ENCODE results near the gene GSTA2.
"Not testable (repeated sequence)": the region's sequence is repeated elsewhere in the genome, so short reads cannot be mapped to it uniquely, and the experiment has no call there.

Gene GSTA2

DNA sequence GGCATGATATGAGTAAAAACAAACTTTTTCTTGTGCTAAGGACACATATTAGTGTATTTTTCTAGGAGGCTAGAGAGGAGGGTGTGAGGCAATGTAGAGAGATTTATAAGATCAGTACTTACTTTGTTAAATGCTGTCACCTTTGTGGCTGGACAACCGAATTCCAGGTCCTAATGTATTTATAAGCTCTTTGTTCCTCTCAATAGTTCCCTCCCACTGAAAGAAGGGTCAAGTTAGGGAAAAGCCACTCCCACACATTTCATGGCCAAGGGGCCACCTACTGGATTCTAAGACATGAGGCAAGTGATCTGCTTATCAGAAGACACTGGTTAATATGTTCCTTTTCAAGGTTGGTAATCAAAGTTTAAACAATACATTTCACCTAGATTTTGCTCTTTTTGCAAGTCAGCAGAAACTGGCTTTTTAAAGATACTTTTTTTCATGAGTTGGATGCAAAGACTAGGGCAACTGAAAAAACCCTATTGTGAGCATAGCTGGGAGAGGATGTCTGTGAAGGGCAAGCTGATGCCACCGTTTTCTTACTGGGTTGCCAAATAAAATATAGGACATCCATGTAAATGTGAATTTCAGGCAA lies at the start of gene GSTA2:
GSTA2 (minus strand) TSS at position 154 of the 595 bp plus-strand sequence. CDS start 5,528 bp downstream, outside the sequence.
- H3K4me1 Mint-ChIP-seq (ENCODE audit: low read depth); H3K27ac Mint-ChIP-seq; H3K4me3 Mint-ChIP-seq; H3K36me3 Mint-ChIP-seq; H3K9me3 Mint-ChIP-seq (ENCODE audit: low read depth); H3K27me3 Mint-ChIP-seq: not testable (repeated sequence)

DNA sequence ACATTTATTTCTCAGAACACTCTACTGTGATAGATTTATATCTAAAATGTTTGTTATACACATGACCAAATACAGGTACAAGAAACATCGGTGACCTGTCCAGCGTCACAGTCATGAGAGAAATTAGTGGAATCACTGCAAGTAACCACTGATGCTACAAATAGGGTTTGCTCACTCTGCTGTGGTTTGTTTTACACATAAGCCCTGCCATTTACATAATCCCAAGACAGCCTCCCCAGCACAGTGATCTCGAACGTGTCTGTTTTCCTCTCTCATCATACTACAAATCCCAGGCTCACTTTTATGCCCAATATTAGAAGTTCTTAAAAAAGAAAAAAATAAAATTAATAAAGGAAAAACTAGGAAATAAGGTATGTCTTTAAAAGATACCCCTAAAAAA lies 46.5 kb upstream of the GSTA2 start:
- not testable (repeated sequence) for H3K36me3 Mint-ChIP-seq; H3K9me3 Mint-ChIP-seq (ENCODE audit: low read depth); H3K27me3 Mint-ChIP-seq; H3K4me3 Mint-ChIP-seq; H3K27ac Mint-ChIP-seq; H3K4me1 Mint-ChIP-seq (ENCODE audit: low read depth)

DNA sequence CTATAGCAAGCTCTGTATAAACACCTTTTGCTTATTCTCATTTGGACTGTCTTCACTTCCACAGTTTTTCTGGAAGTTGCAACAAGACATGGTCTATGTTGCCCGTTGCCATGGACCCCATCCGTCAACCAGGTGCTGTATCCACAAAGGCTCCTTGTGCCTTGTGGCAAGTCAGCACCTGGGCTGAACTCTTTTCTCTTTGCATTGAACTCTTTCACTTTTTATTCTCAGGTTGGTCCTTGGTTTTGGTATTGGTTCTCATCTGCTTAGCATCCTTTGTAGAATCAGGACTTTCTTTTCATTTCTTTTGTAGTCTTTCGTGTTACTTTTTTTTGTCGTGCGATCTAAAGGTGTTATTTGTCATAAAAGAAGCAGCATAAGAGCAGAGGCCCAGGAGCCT lies 45.4 kb upstream of the GSTA2 start:
- Mint-ChIP-seq H3K9me3 (ENCODE audit: low read depth) (no peaks in the 10 kb centered on the region), H3K36me3 (no peaks in the 10 kb centered on the region), H3K4me3 (no peak overlapping the region), H3K27me3 (peaks cover 7% of the 10 kb centered on the region), H3K27ac (no peak overlapping the region), H3K4me1 (ENCODE audit: low read depth) (no peaks in the 10 kb centered on the region)

- not testable (repeated sequence) for H3K36me3 Mint-ChIP-seq; H3K4me3 Mint-ChIP-seq; H3K9me3 Mint-ChIP-seq (ENCODE audit: low read depth); H3K27me3 Mint-ChIP-seq; H3K27ac Mint-ChIP-seq; H3K4me1 Mint-ChIP-seq (ENCODE audit: low read depth)
Measured at GRCh38 chr6:52803668-52804255, 40.5 kb upstream of the GSTA2 start, which contains the start of gene GSTA1. TSS of gene GSTA1 (minus strand) at chr6:52803816. CDS start at chr6:52799267, 4,549 bp downstream.

- Mint-ChIP-seq H3K36me3 (no peaks in the 10 kb centered on the region), H3K27ac (no peak overlapping the region), H3K4me1 (ENCODE audit: low read depth) (no peaks in the 10 kb centered on the region), H3K27me3 (peaks cover 7% of the 10 kb centered on the region), H3K9me3 (ENCODE audit: low read depth) (no peaks in the 10 kb centered on the region), H3K4me3 (no peak overlapping the region)
Measured at GRCh38 chr6:52802806-52803205, 39.5 kb upstream of the GSTA2 start.

DNA sequence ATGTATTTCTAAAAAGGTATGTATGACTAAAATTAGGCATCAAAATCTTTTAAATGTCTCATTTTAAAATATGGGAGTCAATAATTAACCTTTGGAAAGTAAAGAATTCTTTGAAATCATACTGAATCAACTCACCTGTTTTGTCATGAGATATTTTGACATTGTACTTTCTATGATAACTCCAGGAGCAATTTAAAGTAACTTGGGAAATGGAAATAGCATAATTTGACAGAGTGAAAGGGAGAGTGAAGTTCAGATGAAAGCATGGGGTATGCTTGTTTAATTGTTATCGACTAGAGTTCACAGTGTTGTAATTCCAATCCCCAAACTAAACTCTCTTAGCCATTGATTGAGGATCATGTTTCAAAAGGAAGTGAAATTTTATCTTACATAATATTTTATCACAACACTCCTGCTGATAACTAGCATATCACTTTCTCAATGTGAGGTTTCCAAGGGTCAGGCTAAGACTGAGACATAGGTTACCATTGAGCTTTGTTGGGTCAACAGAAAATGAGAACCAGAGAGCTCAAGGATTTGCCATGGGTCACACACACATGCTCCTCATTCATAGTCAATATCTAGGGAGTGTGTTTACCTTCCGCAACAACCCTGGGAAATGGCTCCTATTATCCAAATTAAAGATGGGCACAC lies 38.0 kb upstream of the GSTA2 start:
- no peaks in the 10 kb centered on the region for H3K9me3 Mint-ChIP-seq (ENCODE audit: low read depth)

DNA sequence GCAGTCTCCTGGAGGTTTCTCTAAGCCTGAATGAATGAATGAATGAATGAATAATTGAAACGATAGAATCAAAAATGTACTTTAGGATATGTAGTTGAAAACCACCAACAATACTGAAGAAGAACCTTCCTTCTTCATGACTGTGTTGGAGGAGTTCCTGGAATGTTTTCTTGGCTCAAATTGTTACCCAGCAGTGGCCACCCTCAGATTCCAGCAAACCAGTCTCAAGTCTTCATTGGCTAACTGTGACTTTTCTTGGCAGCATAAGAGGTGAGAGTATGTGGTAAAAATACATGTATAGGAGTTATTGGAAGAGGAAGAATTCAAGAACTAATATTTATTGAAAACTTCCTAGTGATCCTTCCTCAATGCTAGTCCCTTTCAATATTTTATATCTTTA lies 36.0 kb upstream of the GSTA2 start:
- H3K4me3 Mint-ChIP-seq; H3K4me1 Mint-ChIP-seq (ENCODE audit: low read depth); H3K27ac Mint-ChIP-seq; H3K36me3 Mint-ChIP-seq; H3K9me3 Mint-ChIP-seq (ENCODE audit: low read depth): not testable (repeated sequence)
- H3K27me3 Mint-ChIP-seq = peaks cover 11% of the 10 kb centered on the region

More for the DNA sequence above, 38.0 kb upstream of the GSTA2 start:
- Mint-ChIP-seq H3K36me3 (no peaks in the 10 kb centered on the region), H3K4me3 (no peak overlapping the region), H3K27ac (no peak overlapping the region), H3K27me3 (peaks cover 10% of the 10 kb centered on the region), H3K4me1 (ENCODE audit: low read depth) (no peaks in the 10 kb centered on the region)

DNA sequence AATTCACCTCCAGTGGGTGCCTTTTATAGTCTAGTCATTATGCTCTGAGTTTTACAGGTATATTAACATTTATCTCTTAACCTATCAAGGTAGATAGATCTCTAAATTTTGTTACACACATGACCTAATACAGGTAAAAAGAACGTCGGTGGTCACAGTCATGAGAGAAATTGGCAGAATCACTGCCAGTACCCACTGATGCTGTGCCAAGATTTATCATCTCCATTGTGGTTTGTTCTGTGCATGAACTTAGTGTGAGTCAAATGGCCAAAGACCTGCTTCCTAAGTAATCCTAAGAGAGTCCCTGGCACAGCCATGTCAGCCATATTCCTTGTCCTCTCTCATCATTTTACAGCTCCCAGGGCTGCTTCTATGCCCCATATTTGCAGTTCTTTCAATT lies 31.1 kb upstream of the GSTA2 start:
- H3K4me1 Mint-ChIP-seq (ENCODE audit: low read depth); H3K9me3 Mint-ChIP-seq (ENCODE audit: low read depth); H3K36me3 Mint-ChIP-seq; H3K4me3 Mint-ChIP-seq; H3K27me3 Mint-ChIP-seq; H3K27ac Mint-ChIP-seq: not testable (repeated sequence)

DNA sequence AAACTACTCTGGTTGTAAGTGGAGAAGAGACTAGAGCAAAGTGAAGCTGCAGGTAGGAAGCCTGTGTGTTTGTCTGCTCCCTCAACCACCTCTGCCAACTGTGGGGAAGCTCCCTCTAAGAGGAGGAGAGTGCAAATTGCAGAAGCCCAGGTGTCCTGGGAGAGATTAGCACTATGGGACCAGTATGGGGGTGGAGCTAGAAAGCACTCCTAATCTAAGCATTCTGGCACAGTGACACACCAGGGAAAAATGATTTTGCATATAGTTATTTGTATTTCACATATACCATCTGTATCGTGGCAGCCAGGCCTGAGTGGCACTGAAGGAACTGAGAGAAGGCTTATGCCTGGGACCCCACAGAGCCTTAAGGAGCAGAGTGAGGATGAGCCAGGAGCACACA lies 27.6 kb upstream of the GSTA2 start:
- H3K36me3 Mint-ChIP-seq = no peaks in the 10 kb centered on the region
- no peaks in the 10 kb centered on the region for H3K4me1 Mint-ChIP-seq (ENCODE audit: low read depth)
- H3K4me3 Mint-ChIP-seq = no peak overlapping the region
- peaks cover 2% of the 10 kb centered on the region for H3K27me3 Mint-ChIP-seq
- H3K9me3 Mint-ChIP-seq (ENCODE audit: low read depth) = no peaks in the 10 kb centered on the region
- no peak overlapping the region for H3K27ac Mint-ChIP-seq

GRCh38 chr6:52789658-52790057 lies 26.4 kb upstream of the GSTA2 start:
- not testable (repeated sequence) for H3K9me3 Mint-ChIP-seq (ENCODE audit: low read depth); H3K36me3 Mint-ChIP-seq; H3K27me3 Mint-ChIP-seq; H3K27ac Mint-ChIP-seq; H3K4me3 Mint-ChIP-seq; H3K4me1 Mint-ChIP-seq (ENCODE audit: low read depth)

DNA sequence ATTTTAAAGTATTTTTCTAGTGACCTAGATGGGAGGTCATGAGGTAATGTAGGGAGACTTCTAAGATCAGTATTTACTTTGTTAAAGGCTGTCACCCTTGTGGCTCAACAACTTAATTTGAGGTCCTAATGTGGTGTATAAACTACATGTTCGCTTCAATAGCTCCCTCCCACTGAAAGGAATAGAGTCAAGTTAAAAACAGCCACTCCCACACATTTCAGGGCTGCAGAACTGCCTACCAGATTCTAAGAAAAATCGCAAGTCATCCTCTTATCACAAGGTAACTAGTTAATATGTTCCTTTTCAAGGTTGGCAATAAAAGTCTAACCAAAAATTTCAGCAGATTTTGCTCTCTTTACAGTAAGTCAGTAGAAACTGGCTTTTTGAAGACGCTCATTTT lies 25.2 kb upstream of the GSTA2 start:
- no peaks in the 10 kb centered on the region for H3K4me1 Mint-ChIP-seq (ENCODE audit: low read depth)
- H3K4me3 Mint-ChIP-seq = no peak overlapping the region
- H3K9me3 Mint-ChIP-seq (ENCODE audit: low read depth) = no peaks in the 10 kb centered on the region
- no peaks in the 10 kb centered on the region for H3K27me3 Mint-ChIP-seq
- H3K27ac Mint-ChIP-seq = no peak overlapping the region
- no peaks in the 10 kb centered on the region for H3K36me3 Mint-ChIP-seq

- no peaks in the 10 kb centered on the region for H3K4me1 Mint-ChIP-seq (ENCODE audit: low read depth)
- H3K27me3 Mint-ChIP-seq = no peaks in the 10 kb centered on the region
- H3K9me3 Mint-ChIP-seq (ENCODE audit: low read depth) = no peaks in the 10 kb centered on the region
- H3K27ac Mint-ChIP-seq = no peak overlapping the region
- no peaks in the 10 kb centered on the region for H3K36me3 Mint-ChIP-seq
- H3K4me3 Mint-ChIP-seq = no peak overlapping the region
Measured at GRCh38 chr6:52787917-52788316, 24.6 kb upstream of the GSTA2 start.

GRCh38 chr6:52786249-52786956 lies 23.1 kb upstream of the GSTA2 start:
- Mint-ChIP-seq H3K36me3 (no peaks in the 10 kb centered on the region), H3K4me3 (no peak overlapping the region), H3K4me1 (ENCODE audit: low read depth) (no peaks in the 10 kb centered on the region), H3K9me3 (ENCODE audit: low read depth) (no peaks in the 10 kb centered on the region), H3K27ac (no peak overlapping the region), H3K27me3 (peaks cover 3% of the 10 kb centered on the region)

DNA sequence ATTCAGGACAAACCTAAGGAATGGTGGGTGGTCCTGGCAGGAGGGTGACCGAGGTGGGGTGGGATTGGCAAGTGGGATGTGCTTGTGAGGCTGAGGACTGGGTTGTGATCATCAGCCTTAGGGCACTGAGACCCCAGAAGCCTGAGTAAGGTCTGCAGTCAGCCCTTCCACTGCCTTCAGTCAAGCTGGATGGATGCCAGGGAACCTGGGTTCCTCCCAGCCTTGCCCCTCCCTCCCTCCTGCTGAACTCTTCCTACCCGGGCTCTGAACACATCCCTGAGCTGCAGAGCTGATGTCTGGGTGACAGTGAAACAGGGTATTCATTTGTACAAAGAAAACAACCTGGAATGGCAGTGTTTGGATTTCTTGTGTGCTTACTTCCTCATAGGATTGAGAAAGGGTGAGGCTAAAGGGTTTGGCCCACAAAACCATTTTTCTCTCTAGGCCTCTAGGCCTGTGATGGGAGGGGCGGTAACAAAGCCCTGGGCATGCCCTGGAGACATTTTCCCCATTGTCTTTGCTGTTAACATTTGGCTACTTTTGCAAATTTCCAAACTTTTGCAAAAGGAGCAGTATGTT lies 19.5 kb upstream of the GSTA2 start:
- not testable (repeated sequence) for H3K4me3 Mint-ChIP-seq; H3K9me3 Mint-ChIP-seq (ENCODE audit: low read depth); H3K4me1 Mint-ChIP-seq (ENCODE audit: low read depth); H3K27ac Mint-ChIP-seq; H3K36me3 Mint-ChIP-seq
- H3K27me3 Mint-ChIP-seq = peaks cover 12% of the 10 kb centered on the region

DNA sequence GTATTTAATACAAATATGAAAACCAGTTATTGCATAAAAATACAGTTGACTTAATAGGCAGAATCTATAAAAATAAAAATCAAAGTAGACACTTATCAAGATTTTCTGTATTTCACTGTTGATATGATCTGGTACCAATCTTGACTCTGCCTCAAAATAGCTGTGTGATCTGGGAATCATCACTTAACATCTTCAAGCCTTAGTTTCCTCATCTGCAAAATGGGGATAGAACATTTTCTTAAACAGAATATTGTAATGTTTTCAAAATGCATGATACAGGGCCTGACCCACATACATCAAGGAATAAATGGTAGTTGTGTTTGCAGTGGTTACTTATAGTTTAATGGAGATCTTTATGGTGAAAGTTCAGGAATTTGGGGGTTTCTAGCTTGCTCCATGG lies 18.9 kb upstream of the GSTA2 start:
- not testable (repeated sequence) for H3K9me3 Mint-ChIP-seq (ENCODE audit: low read depth); H3K4me3 Mint-ChIP-seq; H3K36me3 Mint-ChIP-seq; H3K27ac Mint-ChIP-seq; H3K4me1 Mint-ChIP-seq (ENCODE audit: low read depth)
- peaks cover 15% of the 10 kb centered on the region for H3K27me3 Mint-ChIP-seq
